ENCODE measurements around the gene NPLOC4.
"Not testable (repeated sequence)": the region's sequence is repeated elsewhere in the genome, so short reads cannot be mapped to it uniquely, and the experiment has no call there.

NPLOC4 gene

DNA sequence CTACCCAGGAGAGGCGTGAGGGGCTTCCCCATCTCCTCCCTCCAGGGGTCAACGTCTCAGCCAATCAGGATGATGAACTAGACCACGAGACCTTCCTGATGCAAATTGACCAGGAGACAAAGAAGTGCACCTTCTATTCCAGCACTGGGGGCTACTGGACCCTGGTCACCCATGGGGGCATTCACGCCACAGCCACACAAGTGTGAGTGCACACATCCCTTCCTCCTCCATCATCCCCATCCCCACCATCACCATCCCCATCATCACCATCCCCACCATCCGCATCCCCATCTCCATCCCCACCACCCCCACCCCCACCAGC, 101.9 kb downstream of the NPLOC4 start:
- DNase-seq (ENCODE audit: low read depth in 2 of 2), result no peak

DNA sequence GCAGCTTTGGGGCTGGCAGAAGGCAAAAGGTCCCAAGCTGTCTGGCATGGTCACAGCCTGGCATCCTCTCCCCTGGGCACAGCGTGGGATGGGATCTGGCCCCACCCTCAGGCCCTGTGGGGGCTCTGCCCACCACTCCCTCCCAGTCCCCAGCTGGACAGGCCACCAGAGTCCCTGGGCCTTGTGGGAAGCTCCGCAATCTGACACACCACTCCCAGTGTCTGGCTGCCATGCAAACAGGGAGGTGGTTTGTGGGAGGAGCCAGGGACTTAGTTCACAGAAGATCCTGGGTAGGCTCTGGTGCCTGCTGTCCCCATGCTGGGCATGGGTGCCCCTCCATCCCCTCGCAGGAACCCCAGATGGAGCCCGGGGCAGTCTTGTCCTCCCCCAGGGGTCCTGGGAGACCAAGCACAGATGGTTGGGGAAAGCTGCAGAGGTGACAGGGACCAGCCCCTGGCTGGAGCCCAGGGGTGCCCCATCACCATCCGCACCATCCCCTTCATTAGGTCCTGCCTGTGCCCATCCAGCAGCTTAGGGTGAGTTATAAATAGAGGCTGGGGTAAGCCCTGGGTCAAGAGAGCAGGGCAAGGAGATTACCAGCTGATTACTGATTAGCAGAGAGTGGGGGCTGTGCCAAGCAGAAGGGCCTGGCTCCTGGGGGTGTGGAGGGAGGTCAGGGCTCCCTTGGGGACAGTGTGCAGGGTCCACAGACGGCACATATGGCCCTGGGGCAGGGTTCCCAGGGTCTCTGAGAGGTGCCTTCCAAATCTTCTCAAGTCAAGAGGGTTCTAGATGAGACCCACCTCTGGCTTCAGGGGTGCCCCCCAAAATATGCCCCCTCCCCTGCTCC, 102.5 kb downstream of the NPLOC4 start:
- no peak for DNase-seq (ENCODE audit: low read depth in 2 of 2)

DNA sequence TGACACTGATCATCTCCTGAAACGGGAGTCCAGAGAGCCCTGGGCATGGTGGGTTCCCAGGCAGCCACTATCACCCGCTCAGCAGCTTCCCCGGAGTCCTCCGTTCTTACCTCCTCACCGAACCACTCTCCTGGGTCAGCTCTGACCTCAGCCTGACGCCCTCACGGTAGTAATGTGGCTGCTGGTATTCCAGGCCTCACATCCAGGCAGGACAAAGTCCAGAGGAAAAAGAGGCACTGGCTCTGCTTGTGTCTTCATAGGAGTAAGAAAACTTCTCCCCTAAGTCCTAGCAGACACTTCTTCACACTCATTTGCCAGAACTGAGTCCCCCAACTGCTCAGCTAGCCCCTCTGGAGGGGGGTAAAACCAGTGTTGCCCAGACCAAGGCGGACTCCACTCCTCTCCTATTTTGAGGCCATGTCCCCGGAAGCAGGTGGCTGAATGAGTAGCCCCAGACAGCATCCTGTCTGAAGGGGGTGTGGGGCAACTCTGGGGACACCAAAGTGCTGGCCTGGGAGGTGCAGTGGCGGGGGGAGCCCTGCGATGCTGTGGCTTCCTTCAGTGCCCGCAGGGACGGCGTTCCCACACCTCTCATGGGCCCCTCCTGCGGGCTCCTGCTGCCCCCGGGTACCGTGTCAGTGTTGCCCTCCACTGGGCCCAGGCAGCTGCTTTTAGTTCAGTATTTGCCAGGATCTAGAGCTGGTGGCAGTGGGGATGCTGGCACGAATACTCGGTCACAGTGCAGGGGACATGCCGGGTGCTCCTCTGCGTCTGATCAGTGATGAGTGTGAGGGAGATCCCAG, 103.4 kb downstream of the NPLOC4 start:
- no peak for DNase-seq (ENCODE audit: low read depth in 2 of 2)

DNA sequence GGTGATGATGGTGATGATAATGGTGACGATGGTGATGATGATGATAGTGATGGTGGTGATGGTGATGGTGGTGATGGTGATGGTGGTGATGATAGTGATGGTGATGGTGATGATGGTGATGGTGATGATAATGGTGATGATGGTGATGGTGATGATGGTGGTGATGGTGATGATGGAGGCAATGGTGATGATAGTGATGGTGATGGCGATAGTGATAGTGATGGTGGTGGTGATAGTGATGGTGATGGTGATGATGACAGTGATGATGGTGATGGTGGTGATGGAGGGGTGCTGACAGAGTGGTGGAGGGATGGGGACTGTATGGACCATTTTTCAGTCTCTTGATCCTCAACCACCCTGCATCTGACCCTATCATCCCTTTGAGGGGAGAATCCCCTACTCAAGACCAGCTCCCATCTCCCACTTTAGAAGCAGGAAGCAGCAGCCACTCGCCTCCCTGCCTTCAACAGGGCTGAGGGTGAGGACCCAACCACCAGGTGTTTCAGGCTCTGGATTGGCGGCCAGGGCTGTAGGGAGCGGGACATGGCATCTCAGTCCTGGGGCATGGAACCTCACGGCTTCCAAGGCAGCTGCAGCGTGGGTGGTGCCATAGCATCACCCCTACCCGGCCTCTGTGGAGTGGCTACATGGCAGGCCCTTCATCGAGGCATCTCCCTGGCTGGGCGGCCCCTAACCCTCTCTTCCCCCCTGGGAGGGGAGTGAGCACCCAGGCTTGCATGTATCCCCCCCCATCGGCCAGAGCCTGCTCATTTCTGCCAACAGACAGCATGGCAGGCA, 104.2 kb downstream of the NPLOC4 start:
- DNase-seq (ENCODE audit: low read depth in 2 of 2), result no peak

DNA sequence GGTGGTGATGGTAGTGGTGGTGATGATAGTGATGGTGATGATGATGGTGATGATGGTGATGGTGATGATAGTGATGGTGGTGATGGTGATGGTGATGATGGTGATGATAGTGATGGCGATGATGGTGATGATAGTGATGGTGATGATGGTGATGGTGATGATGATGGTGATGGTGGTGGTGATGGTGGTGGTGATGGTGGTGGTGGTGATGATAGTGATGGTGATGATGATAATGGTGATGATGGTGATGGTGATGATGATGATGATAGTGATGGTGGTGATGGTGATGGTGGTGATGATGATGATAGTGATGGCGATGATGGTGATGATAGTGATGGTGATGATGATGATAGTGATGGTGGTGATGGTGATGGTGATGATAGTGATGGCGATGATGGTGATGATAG, 104.9 kb downstream of the NPLOC4 start:
- DNase-seq (ENCODE audit: low read depth in 2 of 2), result not testable (repeated sequence)

DNA sequence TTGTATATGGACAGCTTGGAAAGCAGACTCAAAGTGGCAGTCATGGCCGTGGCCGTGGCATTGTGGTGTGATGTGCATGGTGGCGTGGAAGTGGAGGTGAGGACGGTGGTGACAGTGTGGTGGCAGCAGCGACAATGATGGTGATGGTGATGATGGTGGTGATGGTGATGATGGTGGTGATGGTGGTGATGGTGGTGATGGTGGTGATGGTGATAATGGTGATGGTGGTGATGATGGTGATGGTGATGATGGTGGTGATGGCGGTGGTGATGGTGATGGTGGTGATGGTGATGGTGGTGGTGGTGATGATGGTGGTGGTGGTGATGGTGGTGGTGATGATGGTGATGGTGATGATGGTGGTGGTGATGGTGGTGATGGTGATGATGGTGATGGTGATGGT, 105.9 kb downstream of the NPLOC4 start:
- DNase-seq (ENCODE audit: low read depth in 2 of 2), result not testable (repeated sequence)

DNA sequence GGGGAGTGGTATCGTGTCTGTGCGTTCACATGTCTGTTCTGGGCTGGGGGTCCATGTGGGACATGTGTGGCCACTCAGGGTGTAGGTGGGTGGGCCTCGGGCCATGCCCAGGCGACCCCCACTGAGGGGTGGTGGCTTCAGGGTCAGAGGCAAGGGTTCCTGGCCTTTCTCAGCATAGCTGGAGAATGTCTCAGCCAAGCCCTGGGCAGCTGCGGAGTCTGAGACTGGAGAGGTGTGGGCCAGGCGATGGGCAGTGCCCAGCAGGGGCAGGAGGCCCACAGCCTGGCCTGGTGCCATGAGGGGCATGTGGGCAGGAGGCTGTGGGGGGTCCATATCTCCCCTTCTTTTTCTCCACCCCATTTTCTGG, 107.5 kb downstream of the NPLOC4 start:
- DNase-seq (ENCODE audit: low read depth in 2 of 2), result no peak

DNA sequence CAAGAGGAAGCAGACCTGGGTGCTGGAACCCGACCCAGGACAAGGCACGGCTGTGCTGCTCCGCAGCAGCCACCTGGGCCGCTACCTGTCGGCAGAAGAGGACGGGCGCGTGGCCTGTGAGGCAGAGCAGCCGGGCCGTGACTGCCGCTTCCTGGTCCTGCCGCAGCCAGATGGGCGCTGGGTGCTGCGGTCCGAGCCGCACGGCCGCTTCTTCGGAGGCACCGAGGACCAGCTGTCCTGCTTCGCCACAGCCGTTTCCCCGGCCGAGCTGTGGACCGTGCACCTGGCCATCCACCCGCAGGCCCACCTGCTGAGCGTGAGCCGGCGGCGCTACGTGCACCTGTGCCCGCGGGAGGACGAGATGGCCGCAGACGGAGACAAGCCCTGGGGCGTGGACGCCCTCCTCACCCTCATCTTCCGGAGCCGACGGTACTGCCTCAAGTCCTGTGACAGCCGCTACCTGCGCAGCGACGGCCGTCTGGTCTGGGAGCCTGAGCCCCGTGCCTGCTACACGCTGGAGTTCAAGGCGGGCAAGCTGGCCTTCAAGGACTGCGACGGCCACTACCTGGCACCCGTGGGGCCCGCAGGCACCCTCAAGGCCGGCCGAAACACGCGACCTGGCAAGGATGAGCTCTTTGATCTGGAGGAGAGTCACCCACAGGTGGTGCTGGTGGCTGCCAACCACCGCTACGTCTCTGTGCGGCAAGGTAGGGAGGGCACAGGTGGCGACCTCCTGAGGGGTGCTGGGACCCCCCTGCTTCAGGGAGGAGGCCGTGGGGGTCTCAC, 108.1 kb downstream of the NPLOC4 start:
- DNase-seq (ENCODE audit: low read depth in 2 of 2), result no peak

DNA sequence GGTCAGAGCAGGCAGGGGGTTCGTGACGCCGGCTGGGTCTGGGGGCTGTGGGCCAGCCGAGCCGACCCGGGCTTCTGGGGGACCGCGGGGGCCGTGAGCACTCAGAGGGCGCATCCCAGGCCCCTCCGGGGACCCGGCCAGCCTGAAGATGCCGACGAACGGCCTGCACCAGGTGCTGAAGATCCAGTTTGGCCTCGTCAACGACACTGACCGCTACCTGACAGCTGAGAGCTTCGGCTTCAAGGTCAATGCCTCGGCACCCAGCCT, 108.6 kb downstream of the NPLOC4 start:
- no peak for DNase-seq (ENCODE audit: low read depth in 2 of 2)

DNA sequence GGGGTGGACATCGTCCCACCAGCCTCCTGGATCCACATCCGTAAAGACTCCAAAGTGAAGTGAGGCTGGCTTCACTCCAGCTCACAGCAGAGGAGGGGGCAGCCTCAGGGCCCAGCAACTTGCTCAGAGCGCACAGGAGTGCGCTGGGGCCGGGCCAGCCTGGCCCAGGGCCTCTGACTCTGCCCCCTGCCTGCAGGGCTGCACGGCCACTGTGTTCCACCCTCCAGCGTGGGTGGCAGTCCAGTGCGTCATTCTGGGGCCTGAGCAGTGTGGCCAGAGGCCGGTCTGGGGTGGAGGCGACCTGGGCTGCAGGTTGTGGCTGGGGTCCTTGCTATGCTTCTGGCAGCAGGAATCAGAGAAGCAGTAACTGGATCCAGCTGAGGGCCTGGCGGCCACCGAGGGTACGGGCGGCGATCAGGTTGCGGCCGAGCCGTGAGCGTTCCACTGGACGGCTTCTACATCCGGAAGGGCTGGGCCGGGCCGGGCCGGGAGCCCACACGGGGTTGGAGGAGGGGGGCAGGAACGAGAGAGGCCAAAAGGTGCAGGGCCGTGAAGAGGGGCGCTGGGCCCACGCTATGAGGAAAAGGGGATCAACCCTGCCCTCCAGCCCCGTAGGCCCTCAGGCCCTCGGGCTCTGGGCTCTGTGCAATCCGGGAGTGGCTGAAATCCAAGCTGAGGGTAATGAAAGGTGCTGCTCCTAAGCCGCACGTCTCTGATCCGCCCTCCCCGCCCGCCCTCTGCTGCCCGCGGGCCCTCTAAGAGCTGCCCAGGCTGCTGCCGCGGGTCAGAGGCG, 109.1 kb downstream of the NPLOC4 start, which contains the start of gene FSCN2:
FSCN2 (plus strand) TSS at position 787 of the 793 bp plus-strand sequence. CDS start 155 bp downstream, outside the sequence.
- DNase-seq (ENCODE audit: low read depth in 2 of 2), result no peak

DNA sequence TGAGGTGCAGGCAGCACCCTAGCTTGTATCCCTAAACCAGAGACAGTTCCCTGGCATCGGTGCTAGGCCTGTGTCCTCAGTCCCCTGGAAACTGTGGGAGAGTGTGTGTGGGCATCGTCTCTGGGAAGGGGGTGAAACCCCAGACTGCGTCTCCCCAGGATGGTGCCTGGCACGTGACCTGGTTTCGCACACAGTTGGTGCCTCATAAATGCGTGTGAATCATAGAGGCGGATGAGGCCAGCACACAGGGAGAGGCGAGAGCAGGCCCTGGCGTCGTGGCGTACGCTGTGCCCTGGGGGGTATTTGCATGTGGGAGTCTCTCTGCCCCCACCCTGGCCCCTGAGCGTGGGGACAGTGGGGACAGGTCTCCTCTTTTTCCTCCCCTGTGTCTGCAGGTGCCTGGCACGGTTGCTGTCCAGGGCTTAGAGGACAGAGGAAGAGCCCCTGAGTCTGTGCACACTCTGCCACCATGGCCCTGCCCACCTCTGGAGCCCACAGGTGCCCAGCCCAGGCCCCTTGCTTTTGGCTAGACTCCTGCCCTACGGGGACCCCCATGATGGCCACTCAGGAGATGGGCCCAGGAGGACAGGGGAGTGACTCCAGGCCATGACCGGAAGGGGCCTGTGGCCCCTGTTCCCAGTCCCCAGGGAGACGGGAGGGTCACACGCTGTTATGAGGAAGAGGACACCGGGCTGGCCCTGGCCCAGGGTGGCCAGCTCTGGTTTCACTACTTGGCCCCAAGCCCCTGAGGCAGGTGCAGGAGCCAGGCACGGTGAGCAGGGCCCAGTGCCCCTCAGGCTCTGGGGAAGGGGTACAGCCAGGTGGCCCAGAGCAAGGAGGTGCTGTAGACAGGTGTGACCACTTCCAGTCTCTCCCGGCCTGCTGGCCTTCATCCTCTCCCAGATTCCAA, 110.0 kb downstream of the NPLOC4 start:
- DNase-seq (ENCODE audit: low read depth in 2 of 2), result no peak

DNA sequence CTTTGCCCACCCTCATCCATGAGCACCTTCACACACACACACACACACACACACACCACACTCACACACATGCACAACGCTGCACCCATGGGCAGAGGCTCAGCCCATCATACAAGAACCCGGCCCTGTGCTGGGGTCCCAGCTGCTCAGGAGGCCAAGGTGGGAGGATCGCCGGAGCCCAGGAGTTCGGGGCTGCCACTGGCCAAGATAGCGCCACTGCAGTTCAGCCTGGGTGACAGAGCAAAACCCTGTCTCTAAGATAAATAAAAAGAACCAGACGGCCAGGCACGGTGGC, 112.1 kb downstream of the NPLOC4 start:
- DNase-seq (ENCODE audit: low read depth in 2 of 2), result no peak

DNA sequence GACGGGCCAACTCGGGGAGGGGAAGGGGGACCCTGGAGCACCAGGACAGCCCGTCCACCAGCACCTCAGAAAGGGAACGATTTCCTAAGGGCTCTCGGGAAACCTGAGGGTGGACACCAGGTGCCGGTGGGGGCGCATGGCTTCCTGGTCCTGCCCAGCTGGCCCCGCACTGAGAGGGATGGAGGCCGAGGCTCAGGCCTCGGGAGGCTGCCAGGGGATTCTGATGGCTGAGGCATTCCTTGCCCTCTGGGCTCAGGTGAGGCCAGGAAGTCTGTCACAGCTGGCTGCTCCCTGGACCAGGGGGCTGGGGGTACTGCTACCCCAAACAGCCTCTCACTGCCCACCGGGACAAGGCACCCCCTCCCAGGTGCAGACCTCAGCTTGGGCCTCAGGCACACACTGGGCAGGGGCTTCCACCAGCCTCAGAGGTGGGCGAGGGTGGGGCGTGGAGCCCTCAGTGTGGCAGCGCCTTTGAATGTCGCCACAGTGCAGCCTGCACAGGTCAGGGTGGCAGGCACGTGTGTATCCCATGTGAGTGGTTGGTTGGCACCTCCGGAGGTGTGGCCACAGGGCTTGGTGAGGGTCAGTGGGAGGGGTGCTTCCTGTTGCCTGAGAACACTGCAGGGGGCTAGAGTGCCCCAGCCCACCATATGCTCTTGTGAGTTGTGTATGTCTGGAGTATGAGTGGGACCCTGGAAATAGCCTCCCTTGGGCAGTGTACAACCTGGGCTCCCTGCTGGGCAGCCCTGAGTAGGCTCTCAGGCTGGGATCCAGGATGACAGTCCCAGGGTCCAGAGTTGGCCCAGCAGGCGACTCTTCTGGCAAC, 112.7 kb downstream of the NPLOC4 start:
- DNase-seq (ENCODE audit: low read depth in 2 of 2), result no peak

DNA sequence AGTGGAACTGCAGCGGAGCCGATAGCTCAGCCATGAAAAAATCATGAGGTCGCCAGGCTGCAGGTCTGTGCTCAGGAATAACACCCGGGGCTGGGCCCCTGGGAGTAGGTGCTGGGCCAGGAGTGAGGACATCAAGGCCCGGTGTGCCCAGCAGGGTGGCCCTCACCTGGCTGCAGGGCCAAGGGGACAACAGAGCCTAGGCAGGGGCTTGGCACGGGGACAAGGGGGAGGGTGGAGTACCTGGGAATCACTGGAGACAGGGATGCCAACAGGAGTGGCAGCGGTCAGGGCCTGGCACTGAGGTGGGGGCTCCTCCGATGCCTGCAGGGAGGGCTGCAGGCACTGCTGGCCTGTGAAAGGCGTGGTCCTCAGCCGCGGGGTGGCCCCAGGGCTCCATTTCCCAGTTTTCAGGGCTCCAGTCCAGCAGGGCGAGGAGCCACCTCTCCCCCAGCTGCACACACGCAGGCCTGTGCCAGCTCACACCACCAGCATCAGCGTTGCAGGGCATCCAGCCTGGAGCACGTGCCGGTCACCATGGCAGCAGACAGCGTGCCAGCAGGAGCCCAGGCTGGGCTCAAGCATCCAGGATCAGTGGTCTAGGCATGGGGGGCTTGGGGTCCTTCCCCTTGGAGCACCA, 113.4 kb downstream of the NPLOC4 start:
- DNase-seq (ENCODE audit: low read depth in 2 of 2), result no peak

DNA sequence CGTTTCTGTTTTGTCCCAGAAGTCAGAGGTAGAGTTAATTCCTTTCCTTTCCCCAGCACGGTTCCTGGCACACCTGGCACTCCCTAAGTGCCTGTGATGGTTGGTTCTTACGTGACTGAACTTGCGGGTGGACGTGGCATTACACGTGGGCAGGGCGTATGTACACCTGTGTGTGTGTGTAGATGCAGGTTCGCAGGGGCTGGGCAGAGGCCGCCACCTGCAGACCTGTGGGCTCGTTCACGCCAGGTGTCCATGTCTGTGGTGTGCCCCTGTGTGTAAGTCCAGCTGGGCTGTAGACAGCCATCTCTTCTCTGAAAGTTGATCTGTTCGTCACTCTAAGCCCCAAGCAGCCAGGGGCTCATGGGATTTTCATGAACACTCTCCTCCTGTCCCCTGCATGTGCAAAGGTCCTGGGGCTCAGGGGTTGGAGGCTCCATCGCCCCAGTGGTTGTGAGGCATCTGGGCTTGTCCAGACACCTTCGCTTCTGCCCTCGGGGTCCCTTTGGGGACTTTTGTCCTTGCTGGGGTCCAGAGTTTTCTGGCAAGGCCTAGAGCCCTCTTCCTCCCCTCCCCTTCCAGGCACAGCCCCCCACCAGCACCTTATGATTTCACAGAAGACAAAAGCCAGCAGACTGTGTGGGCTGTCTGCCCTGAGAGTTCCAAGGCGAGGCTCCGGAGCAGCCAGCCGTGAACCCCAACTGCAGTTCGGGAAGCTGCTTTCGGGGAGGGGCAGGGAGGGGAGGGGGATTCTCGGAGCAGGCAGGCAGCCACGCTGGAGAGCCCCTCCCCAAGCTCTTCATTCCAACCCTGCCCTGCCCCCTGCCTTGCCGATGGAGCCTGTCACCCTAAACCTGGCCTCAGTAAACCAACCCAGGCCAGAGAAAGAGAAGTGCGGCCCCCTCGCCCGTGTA, 114.2 kb downstream of the NPLOC4 start:
- DNase-seq (ENCODE audit: low read depth in 2 of 2), result no peak

DNA sequence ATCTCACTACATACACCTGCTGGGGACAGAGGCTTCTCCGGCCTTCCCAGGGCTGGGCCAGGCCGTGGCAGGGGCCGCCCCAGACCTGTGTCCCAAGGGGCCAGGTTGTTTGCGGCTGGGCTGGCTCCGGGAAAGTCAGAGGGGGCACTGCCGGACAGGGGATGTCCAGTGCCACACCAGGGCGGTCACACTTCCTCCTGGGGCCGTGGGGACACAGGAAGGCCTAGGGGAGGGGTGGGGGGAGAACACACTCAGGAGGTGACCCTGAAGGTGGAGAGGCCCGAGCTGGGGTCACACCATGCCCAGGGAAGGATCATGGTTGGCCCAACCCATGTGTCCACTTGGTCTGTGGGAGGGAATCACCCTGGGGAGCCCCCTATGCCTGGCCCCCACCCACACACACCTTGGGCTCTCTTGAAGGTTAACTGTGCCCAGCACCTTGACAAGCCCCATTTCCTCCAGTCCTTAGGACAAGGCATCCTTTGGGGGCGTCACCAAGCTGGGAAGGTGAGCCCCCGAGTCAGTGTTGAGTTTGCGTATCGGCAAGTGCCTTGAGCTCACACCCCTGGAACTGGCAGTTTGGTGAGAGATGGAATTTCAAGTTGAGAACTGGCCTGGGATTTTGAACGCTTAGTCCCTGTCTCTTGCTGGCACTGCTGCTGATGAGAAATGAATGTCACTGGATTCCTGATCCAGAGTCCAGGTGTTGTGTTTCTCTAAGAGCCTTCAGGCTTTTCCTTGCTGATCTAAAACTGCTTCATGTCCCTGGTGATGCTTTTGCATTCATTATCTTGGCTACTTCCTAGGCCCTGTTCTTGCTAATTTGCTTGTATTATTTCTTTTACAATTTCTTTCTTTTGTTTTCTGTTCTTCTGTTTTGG, 116.7 kb downstream of the NPLOC4 start:
- no peak for DNase-seq (ENCODE audit: low read depth in 2 of 2)

Data from stimulated activated CD4-positive, alpha-beta T cell treated with anti-CD3 and anti-CD28 coated beads, Interleukin-12 subunit alpha, Interleukin-12 subunit beta, amount 100 ng/mL, for 24 hours (primary cell).